Stimulated activated CD4-positive, alpha-beta T cell treated with anti-CD3 and anti-CD28 coated beads, Interleukin-1b, Interleukin-23, amount 100 ng/mL, for 24 hours (primary cell): ENCODE results near the gene CLRN2.
"Not testable (repeated sequence)": the region's sequence is repeated elsewhere in the genome, so short reads cannot be mapped to it uniquely, and the experiment has no call there.

Experiments
- DNase-seq, 4 experiments: peaks; one replicate each; pipeline ENCODE4 v3.0.0-alpha.2; 2020; ENCODE audit warnings: low read depth in 4 of 4, low spot score in 1 of 4

The CLRN2 gene

DNA sequence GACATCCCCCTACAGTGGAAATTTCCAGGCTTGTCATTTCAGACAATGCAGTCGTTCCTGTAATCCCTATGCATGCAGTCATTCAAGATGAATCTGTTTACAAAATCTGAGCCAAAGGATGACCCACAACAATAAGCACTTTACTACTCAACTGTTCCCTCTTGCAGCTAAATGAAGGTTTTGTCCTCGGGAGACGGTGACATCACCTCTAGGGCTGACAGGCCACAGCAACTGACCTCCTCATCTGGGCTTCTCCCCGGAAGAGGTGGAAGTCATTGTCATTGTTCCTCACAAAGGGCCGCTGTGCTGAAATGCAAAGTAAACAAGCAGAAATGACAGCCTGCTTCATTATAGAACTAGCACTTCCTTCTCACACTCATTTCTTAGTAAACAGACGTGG, 29.2 kb downstream of the CLRN2 start:
- DNase-seq: no peak

DNA sequence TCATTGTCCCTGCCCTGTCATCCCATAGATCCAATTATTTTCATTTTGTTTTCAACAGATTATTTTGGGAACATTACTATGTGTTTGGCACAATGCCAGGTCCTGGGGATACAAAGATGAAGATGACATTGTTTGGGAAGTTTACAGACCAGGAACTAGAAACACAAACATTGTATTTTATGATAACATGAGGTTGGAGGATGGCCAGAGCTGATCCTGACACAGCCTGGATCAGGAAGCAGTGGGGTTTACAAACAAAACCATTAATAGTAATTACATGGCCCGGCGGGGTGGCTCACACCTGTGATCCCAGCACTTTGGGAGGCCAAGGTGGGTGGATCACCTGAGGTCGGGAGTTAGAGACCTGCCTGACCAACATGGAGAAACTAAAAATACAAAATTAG, 29.9 kb downstream of the CLRN2 start:
- DNase-seq: no peak

- DNase-seq: no peak
These were observed 30.6 kb downstream of the CLRN2 start for GRCh38 chr4:17545374-17546140.

GRCh38 chr4:17546222-17546621, 31.3 kb downstream of the CLRN2 start:
- DNase-seq: no peak

DNA sequence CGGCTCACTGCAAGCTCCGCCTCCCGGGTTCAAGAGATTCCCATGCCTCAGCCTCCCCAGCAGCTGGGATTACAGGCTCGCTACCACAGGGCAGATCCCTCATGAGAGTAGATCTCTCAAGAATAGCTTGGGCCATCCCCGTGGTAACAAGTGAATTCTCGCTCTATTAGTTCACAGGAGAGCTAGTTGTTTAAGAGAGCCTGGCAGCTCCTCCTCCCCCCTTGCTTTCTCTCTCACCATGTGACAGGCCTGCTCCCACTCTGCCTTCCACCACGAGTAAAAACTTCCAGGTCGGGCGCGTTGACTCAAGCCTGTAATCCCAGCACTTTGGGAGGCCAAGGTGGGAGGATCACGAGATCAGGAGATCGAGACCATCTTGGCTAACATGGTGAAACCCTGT, 31.7 kb downstream of the CLRN2 start:
- DNase-seq: no peak

- DNase-seq: no peak
These were observed 35.6 kb downstream of the CLRN2 start for GRCh38 chr4:17550549-17550948.

DNA sequence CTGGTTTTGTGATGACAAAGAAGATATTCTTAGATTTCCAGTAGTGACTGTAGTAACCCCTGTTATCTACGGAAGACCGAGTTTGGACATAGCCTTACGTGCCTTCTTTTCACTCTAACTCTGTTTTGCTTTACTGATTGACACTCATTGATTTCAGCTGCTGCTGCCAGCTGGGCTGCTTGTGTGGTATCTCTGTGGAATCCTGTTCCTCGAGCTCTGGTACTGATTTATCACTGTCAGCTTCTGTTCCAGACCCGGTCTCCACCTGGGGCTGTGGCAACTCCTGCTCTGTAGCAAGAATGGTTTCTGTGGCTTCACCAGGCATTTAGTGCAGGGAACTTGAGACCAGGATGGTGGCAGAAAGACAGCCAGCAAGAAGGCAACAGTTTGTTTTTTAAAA, 37.5 kb downstream of the CLRN2 start:
- no peak for DNase-seq

DNA sequence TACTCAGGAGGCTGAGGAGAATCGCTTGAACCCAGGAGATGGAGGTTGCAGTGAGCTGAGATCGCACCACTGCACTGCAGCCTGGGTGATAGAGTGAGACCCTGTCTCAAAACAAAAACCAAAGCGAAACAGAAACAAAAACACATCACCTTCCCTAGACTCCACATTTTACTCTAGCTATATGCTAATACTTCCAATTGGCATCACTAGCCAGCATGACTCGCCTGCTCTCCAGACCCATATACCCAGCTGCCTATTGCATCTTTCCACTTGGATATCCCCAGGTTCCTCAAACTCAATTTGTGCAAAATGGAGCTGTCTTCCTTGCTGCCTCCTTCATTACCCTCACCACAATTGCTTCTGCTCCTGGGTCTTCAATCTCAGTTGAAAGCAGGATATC, 39.6 kb downstream of the CLRN2 start:
- no peak for DNase-seq

DNA sequence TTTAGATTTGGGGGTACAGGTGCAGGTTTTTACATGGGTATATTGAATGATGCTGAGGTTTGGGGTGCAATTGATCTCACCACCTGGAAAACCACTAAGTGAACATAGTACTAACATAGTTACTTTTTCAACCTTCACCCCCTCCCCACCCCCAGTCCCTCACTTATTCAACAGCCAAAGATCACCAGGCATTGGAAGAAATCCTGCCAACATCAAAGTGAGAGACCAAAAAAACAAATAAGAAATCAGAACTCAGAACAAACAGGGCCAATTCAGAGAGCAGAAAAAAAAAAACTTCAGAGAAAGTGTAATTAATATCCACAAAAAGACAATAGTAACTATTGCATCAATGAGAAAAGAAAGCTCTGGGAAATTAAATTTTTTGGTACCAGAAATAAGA, 41.5 kb downstream of the CLRN2 start:
- no peak for DNase-seq

DNA sequence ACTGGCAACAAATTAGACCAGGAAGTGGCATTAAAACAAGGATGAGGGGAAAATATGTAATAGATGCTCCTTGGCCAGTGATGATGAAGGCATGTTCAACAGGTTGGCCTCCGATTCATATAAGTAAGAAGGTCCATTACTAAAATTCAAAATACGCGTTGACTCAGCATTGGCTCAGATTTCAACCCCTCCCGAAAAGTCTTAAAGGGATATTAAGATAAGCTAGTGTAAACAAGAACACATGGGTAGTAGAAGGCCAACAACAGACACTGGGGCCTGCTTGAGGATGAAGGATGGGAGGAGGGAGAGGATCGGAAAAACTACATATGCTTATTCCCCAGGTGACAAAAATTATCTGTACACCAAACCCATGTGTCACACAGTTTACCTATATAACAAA, 42.9 kb downstream of the CLRN2 start:
- no peak for DNase-seq

DNA sequence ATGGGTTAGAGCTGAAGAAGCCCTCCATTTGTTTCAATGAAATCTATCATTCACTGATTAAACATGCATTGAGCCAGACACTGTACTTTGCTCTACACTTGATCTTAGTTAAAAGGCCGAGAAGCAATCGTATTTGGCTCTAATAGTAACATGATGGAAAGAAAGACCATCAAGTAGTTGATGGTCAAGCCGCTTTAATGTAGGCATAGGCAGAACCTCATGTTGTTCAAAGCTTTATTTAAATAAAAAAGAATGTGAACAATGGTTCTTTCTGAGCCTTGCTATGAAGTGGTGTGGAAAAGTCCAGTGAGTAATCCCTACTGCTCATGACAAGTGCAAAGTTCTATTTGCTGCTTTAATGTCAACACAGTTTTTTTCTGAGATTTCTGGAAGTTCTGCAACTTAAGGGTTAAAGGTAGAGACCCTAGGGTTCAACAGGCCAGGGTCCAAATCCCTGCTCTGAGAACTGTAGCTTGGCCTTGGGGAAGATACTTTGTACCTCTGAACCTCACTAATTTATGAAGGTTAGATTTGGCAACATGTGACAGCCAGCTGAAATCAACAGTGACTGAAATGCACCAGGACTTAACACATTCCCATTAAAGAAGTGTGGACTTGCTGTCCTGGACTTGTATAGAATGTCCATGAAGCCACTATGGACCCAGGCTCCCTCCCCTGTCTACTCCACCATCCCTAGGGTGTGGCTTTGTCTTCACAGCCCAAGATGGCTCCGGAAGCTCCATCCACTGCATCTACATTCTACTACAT, 44.2 kb downstream of the CLRN2 start:
- DNase-seq: no peak

DNA sequence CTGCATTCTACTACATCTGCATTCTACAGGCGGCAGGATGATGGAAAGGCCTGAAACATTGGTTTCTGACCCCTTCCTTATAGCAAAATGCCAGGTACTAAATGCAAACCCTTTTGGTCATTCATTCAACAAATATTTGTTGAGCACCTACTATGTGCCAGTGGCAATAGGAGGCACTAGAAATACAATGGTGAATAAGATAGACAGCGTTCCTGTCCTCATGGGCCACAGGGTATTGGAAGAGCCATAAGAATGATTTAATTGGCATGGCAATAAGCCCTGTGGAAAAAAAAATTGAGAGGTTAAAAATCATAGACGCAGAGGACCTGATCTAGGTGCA, 44.7 kb downstream of the CLRN2 start:
- no peak for DNase-seq

DNA sequence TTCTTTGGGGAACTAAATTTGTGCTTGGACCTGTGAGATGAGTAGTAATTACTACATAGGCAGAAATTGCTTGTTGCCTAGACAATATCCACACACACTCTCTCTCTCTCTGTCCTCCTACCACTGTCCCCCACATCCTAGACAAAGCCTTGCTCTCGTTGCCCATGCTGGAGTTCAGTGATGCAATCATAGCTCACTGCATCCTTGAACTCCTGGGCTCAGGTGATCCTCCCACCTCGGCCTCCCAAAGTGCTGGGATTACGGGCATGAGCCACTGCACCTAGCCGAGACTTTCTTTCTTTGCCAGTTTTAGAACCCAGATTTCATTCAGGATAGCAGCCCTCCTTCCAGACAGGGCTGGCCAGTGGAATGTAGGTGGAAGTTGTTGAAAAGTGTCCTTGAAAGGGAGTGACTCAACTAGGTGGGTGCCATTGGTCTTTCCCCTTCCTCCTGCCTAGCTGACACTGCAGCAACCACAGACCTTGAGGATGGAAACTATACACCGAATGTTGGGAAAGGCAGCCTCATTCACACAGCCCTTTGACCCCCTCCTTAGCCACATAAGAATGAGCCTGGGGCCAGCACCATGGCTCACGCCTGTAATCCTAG, 45.2 kb downstream of the CLRN2 start:
- DNase-seq: no peak

GRCh38 chr4:17561195-17561909, 46.4 kb downstream of the CLRN2 start:
- no peak for DNase-seq

DNA sequence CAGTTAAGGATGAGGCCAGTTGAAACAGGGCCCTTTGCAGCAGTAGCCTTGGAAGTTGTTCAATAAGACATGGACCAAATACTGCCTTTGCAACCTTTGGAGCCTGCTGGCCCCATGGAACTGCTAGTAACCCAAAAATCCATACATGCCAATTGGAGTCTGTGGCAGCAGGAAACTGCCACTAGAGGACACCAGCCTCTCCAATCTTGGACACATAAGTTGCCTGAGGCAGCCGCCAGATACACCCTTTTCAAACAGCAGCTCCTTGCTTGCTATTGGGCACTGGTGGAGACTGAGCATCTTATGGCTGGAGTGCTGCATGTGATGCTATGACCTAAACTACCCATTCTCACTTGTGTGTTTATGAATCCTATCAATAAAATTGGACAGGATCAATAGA, 47.2 kb downstream of the CLRN2 start:
- no peak for DNase-seq

DNA sequence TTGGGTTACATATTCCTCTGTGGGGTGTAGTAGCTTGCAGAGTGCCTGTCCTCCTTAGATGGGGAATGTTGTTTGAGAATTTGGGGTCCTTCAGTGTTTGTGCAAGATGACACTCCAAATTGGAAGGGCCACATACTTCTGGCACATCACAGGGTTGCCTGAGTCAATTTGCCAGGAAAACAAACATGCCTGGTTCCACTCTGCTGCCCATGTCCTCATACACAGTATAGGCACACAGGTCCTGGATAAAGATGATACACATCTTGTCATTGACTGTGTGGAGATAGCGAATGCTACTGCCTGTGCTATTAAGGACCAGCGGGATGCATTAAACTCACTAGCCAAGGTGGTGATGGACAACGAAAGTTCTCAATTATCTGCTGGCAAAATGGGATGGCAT, 50.9 kb downstream of the CLRN2 start:
- no peak for DNase-seq

DNA sequence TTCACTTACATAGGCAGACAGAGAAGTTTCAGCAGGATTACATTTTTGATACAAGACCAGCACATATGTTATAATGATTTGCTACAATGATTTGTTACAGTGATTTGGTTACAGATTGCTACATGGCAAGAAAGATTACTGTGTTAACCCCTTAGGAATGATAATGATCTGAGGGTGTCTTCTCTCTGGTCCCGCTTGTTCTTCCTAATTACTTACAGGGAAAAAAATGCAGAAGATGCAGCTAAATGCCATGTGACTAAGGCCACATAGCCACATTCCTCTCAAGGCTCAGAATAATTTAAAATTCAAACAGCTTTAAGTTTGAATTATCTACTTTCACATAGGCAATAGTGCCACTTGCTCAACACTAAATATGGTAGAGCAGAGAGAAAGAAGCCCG, 52.3 kb downstream of the CLRN2 start:
- DNase-seq: no peak

DNA sequence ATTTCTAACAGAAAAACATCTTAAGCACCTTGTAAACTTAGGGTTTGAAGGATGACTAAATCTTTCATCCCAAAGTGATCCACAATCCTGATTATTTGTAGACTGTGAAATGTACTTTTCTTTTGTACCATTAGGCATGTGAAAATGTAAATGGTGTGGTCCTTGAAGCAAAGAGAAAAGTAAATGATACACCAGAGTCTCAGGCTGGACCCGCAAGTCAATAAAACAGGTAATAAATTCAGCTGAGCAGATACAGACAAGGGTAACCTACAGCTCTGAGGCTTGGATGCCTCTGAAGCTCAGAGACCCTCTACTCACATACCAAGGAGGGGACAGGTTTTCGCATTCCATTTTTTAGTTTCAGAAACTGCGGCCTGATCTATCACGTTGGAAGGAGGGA, 59.2 kb downstream of the CLRN2 start:
- DNase-seq: no peak

GRCh38 chr4:17575177-17575576, 60.2 kb downstream of the CLRN2 start:
- not testable (repeated sequence) for DNase-seq
